CD14-positive monocyte (primary cell): ENCODE data around the gene ADGRF3. TPM values are rescaled to one million over a fixed set of nuclear protein-coding genes. Genes with fewer than 3 reads are reported as not detected.
"Not testable (repeated sequence)": the region's sequence is repeated elsewhere in the genome, so short reads cannot be mapped to it uniquely, and the experiment has no call there.

Source experiments
- DNase-seq, 3 donors: peaks; one replicate each; pipeline ENCODE4 v3.0.0-alpha.2; 2011 to 2022
- H2AFZ ChIP-seq: 2 replicates; pipeline ENCODE4 v1.6.0; 2012; ENCODE audit warnings: mild to moderate bottlenecking, low read depth, low read length, inconsistent platforms; ENCODE audit not compliant: insufficient read depth, poor library complexity, severe bottlenecking
- H3K27ac ChIP-seq, 2 donors: 1 replicate in 1 of 2; 2 replicates in 1 of 2; pipeline ENCODE4 v1.5.1; 2012 to 2013; ENCODE audit warnings: low read length in 2 of 2, control low read depth in 1 of 2, inconsistent platforms in 1 of 2, low read depth in 1 of 2, mild to moderate bottlenecking in 1 of 2
- H3K27me3 ChIP-seq, 2 donors: one replicate each; pipeline versions ENCODE4 v1.6.0 to v1.6.1; 2011 to 2013; ENCODE audit warnings: low read length in 2 of 2; ENCODE audit not compliant: control insufficient read depth in 2 of 2, insufficient read depth in 2 of 2
- H3K36me3 ChIP-seq, 2 donors: replicated peaks in 1 of 2; 1 replicate in 1 of 2; 2 replicates in 1 of 2; pipeline versions ENCODE4 v1.5.1 to v1.6.1; 2012 to 2013; ENCODE audit warnings: low read length in 2 of 2, control low read depth in 1 of 2, inconsistent platforms in 1 of 2, mild to moderate bottlenecking in 1 of 2; ENCODE audit not compliant: insufficient read depth in 2 of 2, control insufficient read depth in 1 of 2
- H3K4me1 ChIP-seq, 2 donors: 1 replicate in 1 of 2; 2 replicates in 1 of 2; pipeline versions ENCODE4 v1.5.1 to v1.6.1; 2012 to 2013; ENCODE audit warnings: low read length in 2 of 2, control low read depth in 1 of 2, inconsistent platforms in 1 of 2, mild to moderate bottlenecking in 1 of 2, moderate library complexity in 1 of 2; ENCODE audit not compliant: insufficient read depth in 2 of 2, control insufficient read depth in 1 of 2
- H3K4me2 ChIP-seq: replicated peaks from 2 replicates; pipeline ENCODE3; 2012; ENCODE audit warnings: low read length, moderate library complexity, mild to moderate bottlenecking; ENCODE audit not compliant: poor library complexity, severe bottlenecking; ENCODE audit errors: extremely low read depth
- H3K4me3 ChIP-seq, 3 experiments: fragments of 200-600 bp in 1 of 3; sonication (generic) in 1 of 3; replicated peaks in 1 of 3; 1 replicate in 2 of 3; 2 replicates in 1 of 3; pipeline ENCODE4 v1.5.1; 2011 to 2013; ENCODE audit warnings: low read length in 3 of 3, mild to moderate bottlenecking in 3 of 3, control low read depth in 2 of 3, low read depth in 2 of 3, inconsistent platforms in 1 of 3, moderate library complexity in 1 of 3
- H3K79me2 ChIP-seq: 2 replicates; pipeline ENCODE4 v1.6.0; 2012; ENCODE audit warnings: mild to moderate bottlenecking, control low read depth, inconsistent platforms, low read length, moderate library complexity; ENCODE audit not compliant: insufficient read depth
- H3K9ac ChIP-seq: 2 replicates; pipeline ENCODE4 v1.6.0; 2017; ENCODE audit warnings: low read length, mild to moderate bottlenecking; ENCODE audit not compliant: insufficient read depth, poor library complexity, severe bottlenecking
- H3K9me3 ChIP-seq, 2 donors: replicated peaks in 1 of 2; 1 replicate in 1 of 2; 2 replicates in 1 of 2; pipeline versions ENCODE4 v1.5.1 to v1.6.1; 2012 to 2013; ENCODE audit warnings: low read length in 2 of 2, control low read depth in 1 of 2; ENCODE audit not compliant: control insufficient read depth in 1 of 2, insufficient read depth in 1 of 2
- H4K20me1 ChIP-seq: 2 replicates; pipeline ENCODE4 v1.6.0; 2012; ENCODE audit warnings: mild to moderate bottlenecking, low read length, control low read depth, moderate library complexity; ENCODE audit not compliant: insufficient read depth
- H3K27ac Mint-ChIP-seq, 7 donors: one replicate each; pipeline ENCODE4 v1.8.0; 2020; ENCODE audit warnings: mild to moderate bottlenecking in 7 of 7, mixed read lengths in 7 of 7, moderate library complexity in 6 of 7, inconsistent platforms in 2 of 7
- H3K27me3 Mint-ChIP-seq, 3 donors: one replicate each; pipeline ENCODE4 v1.8.0; 2021 to 2022; ENCODE audit warnings: low read depth in 3 of 3, mild to moderate bottlenecking in 3 of 3, mixed read lengths in 3 of 3, moderate library complexity in 3 of 3, inconsistent platforms in 1 of 3
- H3K36me3 Mint-ChIP-seq, 2 donors: one replicate each; pipeline ENCODE4 v1.8.0; 2020; ENCODE audit warnings: mixed read lengths in 2 of 2, inconsistent platforms in 1 of 2, mild to moderate bottlenecking in 1 of 2
- H3K4me1 Mint-ChIP-seq: one replicate; pipeline ENCODE4 v1.8.0; 2020; ENCODE audit warnings: mild to moderate bottlenecking, mixed read lengths
- H3K4me3 Mint-ChIP-seq, 2 donors: one replicate each; pipeline ENCODE4 v1.8.0; 2020; ENCODE audit warnings: mild to moderate bottlenecking in 2 of 2, mixed read lengths in 2 of 2, moderate library complexity in 1 of 2
- H3K9me3 Mint-ChIP-seq, 7 donors: one replicate each; pipeline ENCODE4 v1.8.0; 2020 to 2022; ENCODE audit warnings: mixed read lengths in 7 of 7, mild to moderate bottlenecking in 6 of 7, moderate library complexity in 6 of 7, inconsistent platforms in 2 of 7
- CTCF ChIP-seq: fragments of 200-600 bp; IDR thresholded peaks from one replicate; pipeline ENCODE4 v1.8.0; 2022; ENCODE audit warnings: antibody characterized with exemption, mild to moderate bottlenecking
- WGBS: methylation state at CpG from one replicate; pipeline ENCODE4 v1.1.5; 2013; ENCODE audit warnings: missing lambda C conversion rate; ENCODE audit not compliant: insufficient coverage; 5-methylcytosine and 5-hydroxymethylcytosine counted together
- intact Hi-C, 2 donors: fragments of 100-400 bp; cut with micrococcal nuclease; formaldehyde crosslinking; loops; one replicate each; pipeline versions ENCODE4 v1.15.0 to v1.15.1; 2023
- polyA plus RNA-seq, 3 donors: library from polyadenylated mRNA; depleted of rRNA in 1 of 3; unstranded in 2 of 3; stranded (reverse) in 1 of 3; fragments of 300-500 nt in 2 of 3; fragments of >200 nt in 1 of 3; fragmentation: Illumina TruSeq in 2 of 3; gene quantifications; 1 replicate in 2 of 3; 2 replicates in 1 of 3; pipeline ENCODE4 v1.2.3, GENCODE V29; 2012 to 2021

ADGRF3 gene
- polyA plus RNA-seq, 3 donors = 0.33 TPM; not detected in 2

- H3K4me3 Mint-ChIP-seq, H3K27me3 ChIP-seq, H3K9me3 Mint-ChIP-seq, H3K27ac Mint-ChIP-seq, H3K9ac ChIP-seq, H3K27ac ChIP-seq, H2AFZ ChIP-seq, H4K20me1 ChIP-seq, intact Hi-C loops, H3K4me1 Mint-ChIP-seq, H3K4me3 ChIP-seq, H3K4me2 ChIP-seq, H3K27me3 Mint-ChIP-seq, H3K9me3 ChIP-seq, H3K4me1 ChIP-seq, DNase-seq, H3K79me2 ChIP-seq: not testable (repeated sequence)
- WGBS = no CpG with 5 or more reads among the region's 2 CpGs
- peaks cover 50 to 56% of the 10 kb centered on the region in 2 donors for H3K36me3 Mint-ChIP-seq
- peaks cover 40 to 74% of the 10 kb centered on the region in 2 donors for H3K36me3 ChIP-seq
These were observed 23.1 kb upstream of the ADGRF3 start for GRCh38 chr2:26369664-26370063.

- Histone ChIP-seq H3K79me2 (peaks cover 14% of the 10 kb centered on the region), H2AFZ (no peak overlapping the region), H3K4me2 (no peak overlapping the region), H3K4me3 (no peak overlapping the region), H3K27ac (no peak overlapping the region), H3K4me1 (no peaks in the 10 kb centered on the region), H3K27me3 (no peaks in the 10 kb centered on the region), H3K9me3 (no peaks in the 10 kb centered on the region), H3K9ac (no peak overlapping the region), H3K36me3 (peaks cover 32 to 50% of the 10 kb centered on the region in 2 donors), H4K20me1 (no peaks in the 10 kb centered on the region)
- DNase-seq = no peak
- H3K4me1 Mint-ChIP-seq = no peaks in the 10 kb centered on the region
- H3K9me3 Mint-ChIP-seq = peaks cover 0 to 2% (median 0%) of the 10 kb centered on the region in 7 donors
- no peak for TF ChIP-seq CTCF
- H3K27me3 Mint-ChIP-seq = no peaks in the 10 kb centered on the region
- intact Hi-C loops = no loop called here
- H3K36me3 Mint-ChIP-seq = peaks cover 35 to 40% of the 10 kb centered on the region in 2 donors
- no CpG with 5 or more reads among the region's 5 CpGs for WGBS
- no peak overlapping the region for H3K27ac Mint-ChIP-seq
- no peak overlapping the region for H3K4me3 Mint-ChIP-seq
These were observed 20.4 kb upstream of the ADGRF3 start for GRCh38 chr2:26366957-26367356.
